ENCODE data around the gene EGF.

DNA sequence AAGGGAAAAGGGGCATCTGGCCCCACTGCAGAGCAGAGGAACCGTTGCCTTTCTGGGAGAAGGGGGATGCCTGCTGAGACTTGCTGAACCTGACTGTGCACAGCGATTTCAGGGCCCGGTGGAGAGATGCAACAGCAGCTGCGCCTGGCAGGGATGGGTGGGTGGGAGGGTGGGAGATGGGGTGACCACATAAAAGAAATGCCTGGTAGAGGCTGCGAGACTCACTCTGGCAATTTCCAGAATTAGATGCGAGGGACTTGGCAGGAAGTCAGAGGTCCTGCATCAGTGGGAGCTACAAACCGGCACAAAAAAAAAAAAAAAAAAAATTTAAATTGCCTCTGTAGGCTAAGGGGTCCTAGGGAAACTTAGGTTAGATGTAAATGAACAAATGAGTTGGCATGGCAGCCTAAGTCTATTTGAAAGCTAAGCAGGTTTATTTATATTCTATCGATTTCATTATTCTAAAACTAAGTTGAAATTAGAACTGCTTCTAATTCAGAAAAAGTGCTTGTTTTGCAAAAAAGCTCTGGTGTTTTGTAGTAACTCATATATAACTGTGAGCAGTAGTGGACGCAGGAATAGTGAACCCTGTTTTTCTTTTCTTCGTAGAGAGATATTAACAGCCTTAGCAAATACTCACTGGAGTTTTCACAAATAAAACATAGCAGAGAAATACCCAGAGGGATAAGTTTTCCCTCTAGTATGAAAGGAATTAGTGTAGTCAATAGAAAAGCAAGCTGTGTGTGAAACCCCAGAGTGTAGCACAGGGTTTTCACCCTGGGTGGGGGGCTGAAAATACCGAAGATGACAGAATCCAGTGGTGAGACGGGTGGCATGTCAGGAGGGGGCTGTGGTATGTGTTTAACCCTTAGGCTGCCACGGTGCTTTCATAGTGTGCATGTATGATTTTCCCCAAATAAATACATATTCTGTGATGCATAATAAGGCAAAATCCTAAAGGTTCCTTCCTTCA, 130.1 kb downstream of the EGF start:
- TF ChIP-seq, protein P1, sequence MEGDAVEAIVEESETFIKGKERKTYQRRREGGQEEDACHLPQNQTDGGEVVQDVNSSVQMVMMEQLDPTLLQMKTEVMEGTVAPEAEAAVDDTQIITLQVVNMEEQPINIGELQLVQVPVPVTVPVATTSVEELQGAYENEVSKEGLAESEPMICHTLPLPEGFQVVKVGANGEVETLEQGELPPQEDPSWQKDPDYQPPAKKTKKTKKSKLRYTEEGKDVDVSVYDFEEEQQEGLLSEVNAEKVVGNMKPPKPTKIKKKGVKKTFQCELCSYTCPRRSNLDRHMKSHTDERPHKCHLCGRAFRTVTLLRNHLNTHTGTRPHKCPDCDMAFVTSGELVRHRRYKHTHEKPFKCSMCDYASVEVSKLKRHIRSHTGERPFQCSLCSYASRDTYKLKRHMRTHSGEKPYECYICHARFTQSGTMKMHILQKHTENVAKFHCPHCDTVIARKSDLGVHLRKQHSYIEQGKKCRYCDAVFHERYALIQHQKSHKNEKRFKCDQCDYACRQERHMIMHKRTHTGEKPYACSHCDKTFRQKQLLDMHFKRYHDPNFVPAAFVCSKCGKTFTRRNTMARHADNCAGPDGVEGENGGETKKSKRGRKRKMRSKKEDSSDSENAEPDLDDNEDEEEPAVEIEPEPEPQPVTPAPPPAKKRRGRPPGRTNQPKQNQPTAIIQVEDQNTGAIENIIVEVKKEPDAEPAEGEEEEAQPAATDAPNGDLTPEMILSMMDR (conservative IDR thresholded peaks at IDR 0.05 in 1 of 2, IDR thresholded peaks at IDR 0.05 in 1 of 2; ENCODE audit: extremely low read depth in 1 of 2, insufficient read depth in 1 of 2, low read depth in 1 of 2, low read length in 2 of 2) = no peak
- no peak for TF ChIP-seq EZH2 (IDR thresholded peaks at IDR 0.05; ENCODE audit: borderline replicate concordance, low read length)
